BE2C (cell line): ENCODE measurements around the gene LYST.

ENCODE experiments used
- DNase-seq: peaks from one replicate; pipeline ENCODE4 v3.0.0-alpha.2; 2020
- H3K27me3 ChIP-seq: fragments of 250-450 bp; sonication (Bioruptor Pico); 2 replicates; pipeline ENCODE4 v1.5.1; 2020; ENCODE audit warnings: mild to moderate bottlenecking
- H3K36me3 ChIP-seq: fragments of 250-450 bp; sonication (Bioruptor Pico); 2 replicates; pipeline ENCODE4 v1.5.1; 2020; ENCODE audit warnings: mild to moderate bottlenecking
- H3K4me1 ChIP-seq: fragments of 250-450 bp; sonication (Bioruptor Pico); 2 replicates; pipeline ENCODE4 v1.5.1; 2020
- H3K4me3 ChIP-seq: 2 replicates; pipeline ENCODE4 v1.5.1; 2011; ENCODE audit warnings: low read depth, low read length
- H3K9me3 ChIP-seq: fragments of 250-450 bp; sonication (Bioruptor Pico); 2 replicates; pipeline ENCODE4 v1.5.1; 2020
- CTCF ChIP-seq: IDR thresholded peaks from 2 replicates; pipeline ENCODE4 v1.5.1; 2012; ENCODE audit warnings: mild to moderate bottlenecking, low read depth, low read length

LYST gene

GRCh38 chr1:235878082-235878811, 11.5 kb upstream of the LYST start:
- Histone ChIP-seq H3K9me3 (no peaks in the 10 kb centered on the region), H3K4me1 (peaks cover 4% of the 10 kb centered on the region), H3K27me3 (no peaks in the 10 kb centered on the region), H3K36me3 (no peaks in the 10 kb centered on the region), H3K4me3 (no peak overlapping the region)
- no peak for TF ChIP-seq CTCF
- no peak for DNase-seq

- Histone ChIP-seq H3K36me3 (no peaks in the 10 kb centered on the region), H3K9me3 (no peaks in the 10 kb centered on the region), H3K4me3 (no peak overlapping the region), H3K27me3 (no peaks in the 10 kb centered on the region), H3K4me1 (no peaks in the 10 kb centered on the region)
- TF ChIP-seq CTCF: no peak
- no peak for DNase-seq
Observed at GRCh38 chr1:235876402-235876841, 9.7 kb upstream of the LYST start.

GRCh38 chr1:235875036-235875597, 8.4 kb upstream of the LYST start:
- DNase-seq: no peak
- H3K27me3 ChIP-seq: no peaks in the 10 kb centered on the region
- TF ChIP-seq CTCF: no peak
- no peaks in the 10 kb centered on the region for H3K4me1 ChIP-seq
- no peaks in the 10 kb centered on the region for H3K9me3 ChIP-seq
- H3K4me3 ChIP-seq: no peak overlapping the region
- H3K36me3 ChIP-seq: no peaks in the 10 kb centered on the region

GRCh38 chr1:235874261-235874660, 7.6 kb upstream of the LYST start:
- no peak for TF ChIP-seq CTCF
- H3K9me3 ChIP-seq: no peaks in the 10 kb centered on the region
- DNase-seq: no peak

GRCh38 chr1:235873571-235873970, 6.9 kb upstream of the LYST start:
- no peaks in the 10 kb centered on the region for H3K9me3 ChIP-seq
- TF ChIP-seq CTCF: no peak

More at GRCh38 chr1:235874261-235874660, 7.6 kb upstream of the LYST start:
- Histone ChIP-seq H3K4me1 (no peaks in the 10 kb centered on the region), H3K36me3 (no peaks in the 10 kb centered on the region), H3K27me3 (no peaks in the 10 kb centered on the region), H3K4me3 (no peak overlapping the region)

GRCh38 chr1:235873045-235873444, 6.3 kb upstream of the LYST start:
- no peaks in the 10 kb centered on the region for H3K9me3 ChIP-seq
- no peak for DNase-seq
- H3K27me3 ChIP-seq: no peaks in the 10 kb centered on the region
- H3K36me3 ChIP-seq: no peaks in the 10 kb centered on the region
- TF ChIP-seq CTCF: no peak
- no peak overlapping the region for H3K4me3 ChIP-seq
- no peaks in the 10 kb centered on the region for H3K4me1 ChIP-seq

More at GRCh38 chr1:235873571-235873970, 6.9 kb upstream of the LYST start:
- Histone ChIP-seq H3K27me3 (no peaks in the 10 kb centered on the region), H3K36me3 (no peaks in the 10 kb centered on the region), H3K4me1 (no peaks in the 10 kb centered on the region), H3K4me3 (no peak overlapping the region)
- DNase-seq: no peak
